NCI-H524 (cell line): ENCODE measurements around the gene SIRPB1.
"Not testable (repeated sequence)": the region's sequence is repeated elsewhere in the genome, so short reads cannot be mapped to it uniquely, and the experiment has no call there.

Experiments
- DNase-seq, 2 experiments: peaks; one replicate each; lab custom pipeline; 2025; lab: John Stamatoyannopoulos, UW

Gene SIRPB1

GRCh38 chr20:1588533-1589460 is 31.0 kb downstream of the SIRPB1 start:
- DNase-seq: no peak

DNA sequence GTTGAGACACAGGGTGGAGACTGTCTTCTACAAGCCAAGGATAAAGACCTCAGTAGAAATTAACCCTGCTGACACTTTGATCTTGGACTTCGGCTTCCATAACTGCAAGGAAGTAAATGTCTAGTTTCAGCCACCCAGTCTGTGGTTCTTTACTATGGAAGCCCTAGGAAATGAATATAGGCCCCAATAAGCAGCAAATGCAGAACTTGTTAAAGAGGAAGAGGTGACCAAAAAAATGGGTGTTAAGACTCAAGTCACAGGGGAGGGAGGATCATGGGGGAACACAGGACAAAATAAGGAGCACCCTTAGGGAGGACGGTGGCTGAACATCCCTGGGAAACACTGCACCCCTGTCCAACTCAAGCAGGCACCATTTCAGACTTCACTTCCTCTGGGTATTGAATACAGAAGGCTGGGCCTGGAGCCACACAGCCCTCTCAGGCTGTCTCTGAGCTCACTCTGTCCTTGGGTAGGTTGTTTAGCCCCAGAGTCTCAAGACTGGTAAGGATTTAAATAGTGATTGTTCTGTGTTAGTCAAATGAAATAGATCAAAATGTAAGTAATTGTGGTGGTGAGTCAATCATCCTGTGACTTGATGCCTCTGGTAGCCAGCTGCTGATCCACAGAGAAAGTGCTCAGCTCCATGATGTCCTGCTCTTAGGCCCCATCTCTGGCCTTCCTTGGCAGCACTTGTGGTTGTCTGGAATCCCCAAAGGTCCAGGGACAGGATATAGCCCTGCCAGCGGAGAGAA is 31.9 kb downstream of the SIRPB1 start:
- DNase-seq: no peak

GRCh38 chr20:1579488-1579887 is 40.3 kb downstream of the SIRPB1 start:
- DNase-seq: no peak

DNA sequence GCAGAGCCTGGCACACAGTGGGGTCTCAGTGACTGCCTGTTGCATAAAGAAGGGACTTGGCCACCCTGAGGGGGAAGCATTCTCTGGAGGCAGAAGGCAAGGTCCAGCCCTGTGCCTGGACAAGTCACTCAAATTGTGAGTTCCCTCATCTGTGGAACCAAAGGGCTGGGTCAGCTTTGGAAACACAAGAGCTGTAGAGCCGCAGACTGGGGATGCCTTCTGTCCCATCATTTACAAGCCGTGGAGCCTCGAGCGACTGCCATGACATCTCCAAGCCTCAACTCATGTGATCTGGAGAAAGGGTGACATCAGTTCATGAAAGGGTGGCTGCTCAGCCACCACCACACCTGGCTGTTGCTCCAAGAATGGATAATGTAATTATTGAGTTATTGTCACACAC is 41.9 kb downstream of the SIRPB1 start:
- no peak for DNase-seq

GRCh38 chr20:1577313-1577712 is 42.5 kb downstream of the SIRPB1 start:
- not testable (repeated sequence) for DNase-seq

DNA sequence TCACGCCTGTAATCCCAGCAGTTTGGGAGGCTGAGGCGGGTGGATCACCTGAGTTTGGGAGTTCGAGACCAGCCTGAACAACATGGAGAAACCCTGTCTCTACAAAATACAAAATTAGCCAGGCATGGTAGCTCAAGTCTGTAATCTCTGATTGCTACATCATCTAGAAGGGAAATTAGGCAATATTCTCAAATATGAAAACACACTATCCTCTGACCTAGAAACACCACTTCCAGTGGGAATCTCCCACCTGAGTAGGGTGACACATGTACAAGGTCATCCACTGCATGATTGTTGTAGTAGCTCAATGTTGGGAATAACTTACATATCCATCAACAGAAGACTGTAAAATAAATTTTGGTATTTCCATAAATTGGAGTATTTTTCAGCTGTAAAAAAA is 43.2 kb downstream of the SIRPB1 start:
- no peak for DNase-seq

- DNase-seq: not testable (repeated sequence)
Measured at GRCh38 chr20:1576003-1576402, 43.8 kb downstream of the SIRPB1 start.

GRCh38 chr20:1571583-1571982 is 48.2 kb downstream of the SIRPB1 start:
- DNase-seq: not testable (repeated sequence)
